H1 (cell line): ENCODE results near the gene CCDC80. TPM values are rescaled to one million over a fixed set of nuclear protein-coding genes. Genes with fewer than 3 reads are reported as not detected.

Experiments used
- CTCF ChIA-PET: fragments of 300-600 bp; sonication (Branson Sonifier 250); formaldehyde crosslinking; loops from one replicate; lab custom pipeline; 2021; ENCODE audit not compliant: partially characterized antibody; lab: Charles Lee
- POLR2A ChIA-PET: fragments of 300-600 bp; sonication (Branson Sonifier 250); formaldehyde crosslinking; loops from one replicate; lab custom pipeline; 2021; ENCODE audit warnings: inconsistent platforms; ENCODE audit not compliant: partially characterized antibody; lab: Charles Lee
- DNase-seq, 2 experiments: peaks; one replicate each; pipeline versions ENCODE4 v3.0.0 to v3.0.0-alpha.2; 2010 to 2022; ENCODE audit warnings: low spot score in 2 of 2, low read depth in 1 of 2, mixed read lengths in 1 of 2
- FAIRE-seq: peaks from 2 replicates; lab custom pipeline; 2011; peaks lifted over from hg19 to GRCh38; lab: Jason Lieb, UNC
- H2AFZ ChIP-seq: 2 replicates; pipeline ENCODE4 v1.8.1; 2012; ENCODE audit warnings: low read length, inconsistent platforms
- H2AK5ac ChIP-seq: 2 replicates; pipeline ENCODE4 v1.6.1; 2013; ENCODE audit warnings: low read depth, low read length
- H2BK120ac ChIP-seq: replicated peaks from 2 replicates; pipeline ENCODE3; 2013; ENCODE audit warnings: low read depth, low read length, inconsistent platforms
- H2BK12ac ChIP-seq: 2 replicates; pipeline ENCODE4 v1.6.1; 2013; ENCODE audit warnings: low read depth, low read length
- H2BK15ac ChIP-seq: 2 replicates; pipeline ENCODE4 v1.6.1; 2013; ENCODE audit warnings: low read length
- H2BK20ac ChIP-seq: 2 replicates; pipeline ENCODE4 v1.6.1; 2013; ENCODE audit warnings: low read length
- H2BK5ac ChIP-seq: 2 replicates; pipeline ENCODE4 v1.6.1; 2013; ENCODE audit warnings: low read depth, low read length
- H3K14ac ChIP-seq: 2 replicates; pipeline ENCODE4 v1.6.1; 2013; ENCODE audit warnings: inconsistent platforms; ENCODE audit not compliant: insufficient read length
- H3K18ac ChIP-seq: 2 replicates; pipeline ENCODE4 v1.6.1; 2013; ENCODE audit warnings: low read length; ENCODE audit errors: extremely low read depth
- H3K23ac ChIP-seq: 2 replicates; pipeline ENCODE4 v1.6.1; 2013; ENCODE audit warnings: inconsistent platforms; ENCODE audit not compliant: insufficient read length
- H3K23me2 ChIP-seq: 2 replicates; pipeline ENCODE4 v1.6.1; 2013; ENCODE audit warnings: low read depth, low read length
- H3K27ac ChIP-seq: 2 replicates; pipeline ENCODE4 v1.6.1; 2011; ENCODE audit warnings: low read depth, low read length, inconsistent platforms
- H3K27me3 ChIP-seq, 4 experiments: replicated peaks in 1 of 4; 1 replicate in 1 of 4; 2 replicates in 3 of 4; pipeline versions ENCODE4 v1.6.1 to v1.8.1; 2011 to 2013; ENCODE audit warnings: low read length in 3 of 4, mild to moderate bottlenecking in 3 of 4, inconsistent platforms in 2 of 4, mixed read lengths in 2 of 4, moderate library complexity in 1 of 4; ENCODE audit not compliant: control insufficient read depth in 3 of 4, insufficient read depth in 3 of 4; ENCODE audit errors: extremely low read depth in 1 of 4
- H3K36me3 ChIP-seq, 4 experiments: 2 replicates each; pipeline versions ENCODE4 v1.6.1 to v1.8.1; 2011 to 2013; ENCODE audit warnings: mild to moderate bottlenecking in 4 of 4, low read length in 3 of 4, moderate library complexity in 2 of 4, control low read depth in 1 of 4, inconsistent platforms in 1 of 4; ENCODE audit not compliant: insufficient read depth in 4 of 4, control insufficient read depth in 2 of 4
- H3K4ac ChIP-seq: replicated peaks from 2 replicates; pipeline ENCODE3; 2013; ENCODE audit warnings: low read length, low read depth, mixed read lengths, inconsistent platforms; ENCODE audit not compliant: insufficient read length
- H3K4me1 ChIP-seq, 4 experiments: replicated peaks in 1 of 4; 1 replicate in 1 of 4; 2 replicates in 3 of 4; pipeline versions ENCODE4 v1.6.1 to v1.8.1; 2011 to 2013; ENCODE audit warnings: low read length in 3 of 4, inconsistent platforms in 2 of 4, mixed read lengths in 1 of 4; ENCODE audit not compliant: insufficient read depth in 4 of 4, control insufficient read depth in 3 of 4
- H3K4me2 ChIP-seq, 2 experiments: 2 replicates each; pipeline versions ENCODE4 v1.6.1 to v1.8.1; 2011 to 2013; ENCODE audit warnings: low read depth in 2 of 2, low read length in 2 of 2, control low read depth in 1 of 2, inconsistent platforms in 1 of 2, mild to moderate bottlenecking in 1 of 2; ENCODE audit not compliant: insufficient read depth in 1 of 2
- H3K4me3 ChIP-seq, 4 experiments: fragments of 200-600, 300-600 bp in 1 of 4; sonication (generic), shearing (Covaris generic), sonication (Bioruptor Twin) in 1 of 4; 2 replicates each; pipeline versions ENCODE4 v1.5.1 to v1.8.1; 2011 to 2016; ENCODE audit warnings: low read length in 4 of 4, low read depth in 3 of 4, control low read depth in 2 of 4, inconsistent platforms in 2 of 4, mild to moderate bottlenecking in 2 of 4, mixed read lengths in 1 of 4, moderate library complexity in 1 of 4; ENCODE audit not compliant: insufficient read depth in 2 of 4; ENCODE audit errors: extremely low read depth in 1 of 4
- H3K56ac ChIP-seq: replicated peaks from 2 replicates; pipeline ENCODE3; 2013; ENCODE audit warnings: low read depth, mild to moderate bottlenecking, mixed read lengths, low read length, inconsistent platforms; ENCODE audit not compliant: insufficient read length
- H3K79me1 ChIP-seq: 2 replicates; pipeline ENCODE4 v1.6.1; 2013; ENCODE audit warnings: low read depth, low read length, control low read depth
- H3K79me2 ChIP-seq, 2 experiments: 2 replicates each; pipeline versions ENCODE4 v1.6.1 to v1.8.1; 2012 to 2013; ENCODE audit warnings: low read length in 2 of 2, mild to moderate bottlenecking in 2 of 2, inconsistent platforms in 1 of 2; ENCODE audit not compliant: insufficient read depth in 2 of 2, control insufficient read depth in 1 of 2
- H3K9ac ChIP-seq, 4 experiments: replicated peaks in 1 of 4; 1 replicate in 1 of 4; 2 replicates in 3 of 4; pipeline versions ENCODE4 v1.6.1 to v1.8.1; 2011 to 2013; ENCODE audit warnings: low read depth in 3 of 4, low read length in 3 of 4, control low read depth in 2 of 4, mild to moderate bottlenecking in 2 of 4, moderate library complexity in 2 of 4, inconsistent platforms in 1 of 4; ENCODE audit errors: extremely low read depth in 1 of 4
- H3K9me3 ChIP-seq, 2 experiments: 2 replicates each; pipeline versions ENCODE4 v1.6.1 to v1.8.1; 2012 to 2013; ENCODE audit warnings: mild to moderate bottlenecking in 2 of 2, moderate library complexity in 2 of 2, control low read depth in 1 of 2, inconsistent platforms in 1 of 2, low read depth in 1 of 2, low read length in 1 of 2, mixed read lengths in 1 of 2; ENCODE audit not compliant: insufficient read depth in 2 of 2
- H4K20me1 ChIP-seq, 2 experiments: replicated peaks in 1 of 2; 2 replicates each; pipeline versions ENCODE3 to v1.8.1; 2011 to 2013; ENCODE audit warnings: inconsistent platforms in 2 of 2, low read length in 2 of 2, mild to moderate bottlenecking in 1 of 2; ENCODE audit not compliant: insufficient read depth in 2 of 2, control insufficient read depth in 1 of 2
- H4K5ac ChIP-seq: 2 replicates; pipeline ENCODE4 v1.6.1; 2013; ENCODE audit warnings: low read length, low read depth, mixed read lengths, inconsistent platforms; ENCODE audit not compliant: insufficient read length
- H4K8ac ChIP-seq: 2 replicates; pipeline ENCODE4 v1.8.0; 2013; ENCODE audit warnings: mild to moderate bottlenecking, moderate library complexity, low read length, inconsistent platforms; ENCODE audit not compliant: insufficient read depth; ENCODE audit errors: extremely low read depth
- H4K91ac ChIP-seq: replicated peaks from 2 replicates; pipeline ENCODE3; 2013; ENCODE audit warnings: low read length, mixed read lengths, inconsistent platforms; ENCODE audit not compliant: insufficient read length
- BACH1 ChIP-seq: IDR thresholded peaks from 2 replicates; pipeline ENCODE4 v1.6.1; 2012; ENCODE audit warnings: low read length, improper control_type of control experiment
- CBX8 ChIP-seq: fragments of 300-800, 300-1000 bp; sonication (generic); IDR thresholded peaks from 2 replicates; pipeline ENCODE4 v1.7.1; 2016; ENCODE audit warnings: low read depth, low read length, borderline replicate concordance
- CHD2 ChIP-seq: IDR thresholded peaks from 2 replicates; pipeline ENCODE4 v1.6.1; 2012; ENCODE audit warnings: low read length, improper control_type of control experiment
- HDAC2 ChIP-seq, 2 experiments: fragments of 300-600 bp in 1 of 2; sonication (generic) in 1 of 2; IDR thresholded peaks; 2 replicates each; pipeline ENCODE4 v1.6.1; 2011 to 2012; ENCODE audit warnings: low read depth in 2 of 2, low read length in 2 of 2, mild to moderate bottlenecking in 2 of 2, moderate library complexity in 2 of 2, borderline replicate concordance in 1 of 2, inconsistent platforms in 1 of 2
- KDM1A ChIP-seq: fragments of 200-600, 300-600 bp; sonication (generic); IDR thresholded peaks from 2 replicates; pipeline ENCODE4 v1.7.1; 2016; ENCODE audit warnings: mild to moderate bottlenecking, low read length, borderline replicate concordance
- POLR2A ChIP-seq, 2 experiments: IDR thresholded peaks; 1 replicate in 1 of 2; 2 replicates in 1 of 2; pipeline ENCODE4 v1.6.1; 2011; ENCODE audit warnings: low read depth in 2 of 2, low read length in 2 of 2, mild to moderate bottlenecking in 2 of 2; ENCODE audit errors: control extremely low read depth in 1 of 2
- TBP ChIP-seq: IDR thresholded peaks from 2 replicates; pipeline ENCODE4 v1.6.1; 2011; ENCODE audit warnings: low read depth, low read length, improper control_type of control experiment
- TEAD4 ChIP-seq: IDR thresholded peaks from 2 replicates; pipeline ENCODE4 v1.6.1; 2012; ENCODE audit warnings: low read depth, low read length, inconsistent platforms, mixed read lengths
- WGBS, 2 experiments: shearing (Covaris generic) in 1 of 2; methylation state at CpG; one replicate each; pipeline versions ENCODE4 v1.1.6 to v1.1.7; 2013 to 2015; ENCODE audit warnings: low lambda C conversion rate in 2 of 2, mixed read lengths in 2 of 2, inconsistent platforms in 1 of 2, low coverage in 1 of 2, missing lambda C conversion rate in 1 of 2; ENCODE audit not compliant: insufficient replicate concordance in 2 of 2, insufficient coverage in 1 of 2, insufficient read length in 1 of 2; ENCODE audit errors: extremely low coverage in 1 of 2, missing lambda C conversion rate in 1 of 2; 5-methylcytosine and 5-hydroxymethylcytosine counted together
- polyA plus RNA-seq, 7 experiments: library from polyadenylated mRNA; depleted of rRNA in 3 of 7; stranded (reverse) in 5 of 7; unstranded in 2 of 7; fragments of >200 nt in 5 of 7; fragments of 200-250 nt in 2 of 7; gene quantifications; 1 replicate in 5 of 7; 2 replicates in 1 of 7; 4 replicates in 1 of 7; pipeline versions ENCODE4 v1.2.1 to v1.2.3, GENCODE V29; 2011 to 2013; ENCODE audit warnings: missing spikeins in 2 of 7, mixed read lengths in 2 of 7
- total RNA-seq: library from RNA; stranded (reverse); fragmentation: NEBNext Ultra II Directional; extraction: Animal tissue kit (Norgen Biotek cat#: 25700); gene quantifications from 2 replicates; pipeline ENCODE4 v1.2.1, GENCODE V29; 2021
- TF ChIP-seq, protein P1 (sequence below): IDR thresholded peaks from 2 replicates; pipeline ENCODE4 v1.6.1; 2011; ENCODE audit warnings: low read depth, mild to moderate bottlenecking, low read length; ENCODE audit not compliant: insufficient read depth
- TF ChIP-seq, protein P2 (sequence below): IDR thresholded peaks from 2 replicates; pipeline ENCODE4 v1.6.1; 2012; ENCODE audit warnings: inconsistent platforms

Gene CCDC80
- total and polyA plus RNA-seq, 2 of the 8 experiments (the other 6 are each of a cell fraction or from before 2014, with no cell fraction given) = 1.1 to 12.9 TPM

DNA sequence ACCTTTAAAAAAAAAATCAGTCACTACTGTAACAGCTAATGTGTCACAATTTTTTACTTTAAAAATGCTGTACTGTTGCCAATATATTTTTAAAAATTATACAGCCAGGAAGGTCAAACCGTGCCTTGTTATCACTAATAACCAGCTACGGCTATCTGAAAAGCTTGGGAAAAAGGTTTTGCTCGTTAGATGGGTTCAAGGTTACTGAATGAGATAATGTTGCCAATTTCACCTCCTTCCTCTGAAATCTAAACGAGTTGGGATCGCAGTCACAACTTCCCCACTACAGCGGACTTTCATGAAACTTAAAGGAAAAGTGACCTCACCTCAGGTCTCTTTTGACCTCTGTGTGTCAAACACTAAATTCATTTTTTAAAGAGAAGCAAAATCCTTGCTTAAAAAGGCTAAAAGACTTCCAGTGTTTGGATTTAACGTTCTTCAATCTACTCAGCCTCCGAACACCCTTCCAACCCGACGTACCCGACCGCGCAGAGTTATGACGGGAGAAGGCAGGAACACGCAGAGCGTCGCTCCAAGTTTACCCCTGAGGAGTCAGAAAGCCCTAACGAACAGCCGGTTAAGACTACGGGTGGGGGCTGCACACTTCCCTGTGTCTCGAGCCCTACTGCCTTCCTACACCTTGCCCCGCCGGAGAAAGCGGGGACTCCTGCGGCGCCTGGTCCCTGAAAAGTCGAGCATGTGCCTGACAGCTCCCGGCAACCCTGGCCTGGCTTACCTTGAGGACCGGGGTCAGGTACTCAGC, 80.0 kb downstream of the CCDC80 start:
- Histone ChIP-seq H4K5ac (no peak overlapping the region), H2BK12ac (0 out of 2 replicates have a peak overlapping the region, but pooled peaks have one; percentile 27), H3K4me2 (peak overlapping the region; percentile 64 to 88), H3K9ac (peak overlapping the region in 3 of 4 experiments; percentile 76 to 87 (median 82); a peak in 6 of 7 replicates), H3K23me2 (peaks cover 11% of the 10 kb centered on the region), H3K9me3 (no peaks in the 10 kb centered on the region), H3K4me1 (no peaks in the 10 kb centered on the region; a peak in 1 of 7 replicates), H3K79me2 (peaks cover 3 to 47% of the 10 kb centered on the region in 2 experiments; a peak in 3 of 4 replicates), H3K27ac (peak overlapping the region; percentile 49; the same call in 1 of the 2 replicates), H3K56ac (no peak overlapping the region), H2BK15ac (no peak overlapping the region), H2BK120ac (no peak overlapping the region), H2BK20ac (no peak overlapping the region), H3K36me3 (peaks cover 0 to 7% (median under 1%) of the 10 kb centered on the region in 4 experiments; a peak in 3 of 8 replicates), H3K79me1 (no peaks in the 10 kb centered on the region), H3K27me3 (no peaks in the 10 kb centered on the region), H3K14ac (no peak overlapping the region), H3K18ac (no peak overlapping the region), H2AK5ac (no peak overlapping the region), H3K4ac (no peak overlapping the region), H4K91ac (no peak overlapping the region), H4K8ac (peak overlapping the region; percentile 42; the same call in 1 of the 2 replicates), H2AFZ (peak overlapping the region; percentile 90), H2BK5ac (0 out of 2 replicates have a peak overlapping the region, but pooled peaks have one; percentile 96), H4K20me1 (no peaks in the 10 kb centered on the region), H3K4me3 (peak overlapping the region; percentile 76 to 97 (median 78)), H3K23ac (no peak overlapping the region)
- 2% methylated on average over 29 of the region's 29 CpGs; no CpG with 5 or more reads in 1 of the 2 experiments for WGBS, 2 experiments
- FAIRE-seq (peak; percentile 24), DNase-seq (peak in 1 of 2 experiments; percentile 82)
- ChIA-PET POLR2A (interaction anchor here (0.6 to 1.5 kb wide), 6 partner anchors 9 to 457 kb away, joined by 3 to 6 read pairs (median 3); partner anchors contain the start of gene GTPBP8), CTCF (interaction anchor here (0.6 to 1.1 kb wide), 2 partner anchors 150 to 267 kb away, joined by 3 read pairs; partner anchors contain the start of gene SLC9C1)
- TF ChIP-seq CHD2 (no peak), TEAD4 (no peak), POLR2A (IDR thresholded peaks at IDR 0.05; ENCODE audit: control extremely low read depth in 1 of 2, low read depth in 2 of 2, low read length in 2 of 2) (peak in 1 of 2 experiments; percentile 55; a peak in 1 of 3 replicates), HDAC2 (IDR thresholded peaks at IDR 0.05; ENCODE audit: borderline replicate concordance in 1 of 2, low read depth in 2 of 2, low read length in 2 of 2) (no peak; a peak in 1 of 4 replicates), KDM1A (no peak), TBP (0 out of 2 replicates have a peak, but pooled peaks have one; percentile 31), CBX8 (no peak), BACH1 (no peak)
- TF ChIP-seq, protein P1, sequence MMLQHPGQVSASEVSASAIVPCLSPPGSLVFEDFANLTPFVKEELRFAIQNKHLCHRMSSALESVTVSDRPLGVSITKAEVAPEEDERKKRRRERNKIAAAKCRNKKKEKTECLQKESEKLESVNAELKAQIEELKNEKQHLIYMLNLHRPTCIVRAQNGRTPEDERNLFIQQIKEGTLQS = peak; percentile 47; the same call in 1 of the 2 replicates
- TF ChIP-seq, protein P2, sequence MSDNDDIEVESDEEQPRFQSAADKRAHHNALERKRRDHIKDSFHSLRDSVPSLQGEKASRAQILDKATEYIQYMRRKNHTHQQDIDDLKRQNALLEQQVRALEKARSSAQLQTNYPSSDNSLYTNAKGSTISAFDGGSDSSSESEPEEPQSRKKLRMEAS = peak; percentile 28
